HG02943 (cell line): ENCODE data around the gene EFCAB5.
"Not testable (repeated sequence)": the region's sequence is repeated elsewhere in the genome, so short reads cannot be mapped to it uniquely, and the experiment has no call there.

Source experiments
- ATAC-seq: cut with Tn5 transposase; IDR thresholded peaks from one replicate; pipeline ENCODE4 v1.9.1; 2021; ENCODE audit warnings: mild to moderate bottlenecking, low read depth, moderate library complexity; ENCODE audit not compliant: unreplicated experiment

Gene EFCAB5

DNA sequence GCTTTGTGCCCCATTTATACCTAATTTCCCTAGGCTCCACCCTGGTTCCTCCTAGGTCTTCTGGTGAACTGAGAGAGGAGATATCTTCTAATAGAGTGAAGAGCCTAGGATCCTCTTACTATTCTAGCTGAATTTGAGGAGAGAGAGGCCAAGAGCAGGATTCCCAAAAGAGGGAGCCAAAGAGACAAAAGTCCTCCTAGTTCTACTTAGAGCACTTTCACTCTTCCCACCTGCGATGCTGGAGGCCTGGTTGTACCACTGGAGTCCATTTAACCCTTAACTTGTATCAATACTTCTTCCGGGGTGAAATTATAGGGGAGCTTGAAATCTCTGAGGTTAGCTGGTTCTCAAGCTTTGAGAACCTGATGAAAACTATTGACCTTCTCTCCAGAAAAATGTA lies 8.1 kb upstream of the EFCAB5 start:
- ATAC-seq = no peak

DNA sequence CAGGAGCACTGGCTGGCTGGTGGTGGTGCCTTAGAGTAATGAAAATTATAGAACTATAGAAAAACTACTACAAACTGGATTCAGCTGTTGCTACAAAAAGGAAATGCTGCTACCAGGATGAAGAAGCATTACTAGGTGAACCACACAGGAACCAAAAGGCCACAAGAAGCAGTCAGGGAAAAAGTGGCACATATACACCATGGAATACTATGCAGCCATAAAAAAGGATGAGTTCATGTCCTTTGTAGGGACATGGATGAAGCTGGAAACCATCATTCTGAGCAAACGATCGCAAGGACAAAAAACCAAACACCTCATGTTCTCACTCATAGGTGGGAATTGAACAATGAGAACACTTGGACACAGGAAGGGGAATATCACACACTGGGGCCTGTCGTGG lies 5.5 kb upstream of the EFCAB5 start:
- not testable (repeated sequence) for ATAC-seq

DNA sequence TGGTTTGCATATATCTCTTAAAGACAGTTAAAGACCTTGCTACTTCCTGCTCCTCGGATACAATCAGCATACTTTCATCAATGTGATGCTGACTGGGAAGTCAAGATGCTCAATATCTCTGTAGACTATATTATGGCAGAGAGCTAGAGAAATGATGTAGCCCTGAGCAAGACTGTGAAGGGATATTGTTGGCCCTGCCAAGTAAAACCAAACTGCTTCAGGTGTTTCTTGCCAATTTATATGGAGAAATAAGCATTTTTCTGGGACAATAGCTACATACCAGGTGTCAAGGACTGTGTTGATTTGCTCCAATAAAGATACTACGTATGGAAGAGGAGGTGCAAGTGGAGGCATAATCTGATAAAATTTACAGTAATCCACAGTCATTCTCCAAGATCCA lies 4.7 kb upstream of the EFCAB5 start:
- no peak for ATAC-seq

DNA sequence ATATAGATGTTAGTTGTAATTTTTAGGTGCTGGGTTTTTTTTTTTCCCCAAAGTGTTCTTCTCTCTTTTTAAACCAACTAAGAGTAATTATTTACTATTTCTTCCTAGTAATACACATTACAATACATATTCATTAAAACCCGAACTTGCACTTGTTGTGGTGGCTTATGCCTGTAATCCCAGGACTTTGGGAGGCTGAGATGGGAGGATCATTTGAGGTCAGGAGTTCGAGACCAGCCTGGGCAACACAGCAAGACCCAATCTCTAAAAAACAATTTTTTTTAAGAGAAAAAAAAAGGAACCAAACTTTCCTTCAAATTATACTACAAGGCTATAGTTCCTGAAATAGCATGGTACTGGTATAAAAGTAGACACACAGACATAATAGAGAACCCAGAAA lies 3.8 kb downstream of the EFCAB5 start:
- no peak for ATAC-seq

DNA sequence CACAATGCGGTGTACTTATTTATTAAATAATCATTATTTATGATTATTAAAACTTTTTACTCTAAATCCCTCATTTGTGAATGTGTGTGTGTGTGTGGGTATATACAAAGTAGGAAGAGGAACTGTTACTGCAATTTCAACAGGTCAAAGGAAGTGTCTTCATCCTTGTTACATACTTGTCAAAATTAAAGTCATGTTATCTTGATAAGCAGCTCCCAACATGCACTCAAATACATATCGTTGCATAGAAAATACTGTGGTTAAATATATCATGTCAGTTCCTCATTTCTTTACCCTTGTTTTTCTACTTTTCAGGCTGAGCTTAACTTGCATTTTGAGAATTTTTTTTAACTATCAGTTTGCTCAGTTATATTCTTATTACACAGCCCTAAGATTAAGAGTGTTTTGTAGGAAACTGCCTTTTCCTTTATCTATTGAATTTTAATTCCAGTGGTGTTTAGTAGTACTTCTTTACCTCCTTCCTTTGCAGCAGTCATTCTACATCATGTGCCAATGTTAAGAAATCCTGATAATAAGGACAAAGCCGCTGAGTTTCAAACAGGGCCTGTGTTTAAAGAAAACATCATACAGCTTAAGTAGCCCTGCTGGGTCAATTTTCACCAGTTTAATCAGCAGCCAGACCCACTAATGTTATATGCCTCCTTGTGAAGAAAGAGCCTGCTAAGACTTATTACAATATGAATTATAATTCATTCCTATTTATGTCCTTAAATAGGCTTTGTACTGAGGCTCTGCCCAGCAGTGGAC lies 7.2 kb downstream of the EFCAB5 start:
- no peak for ATAC-seq

DNA sequence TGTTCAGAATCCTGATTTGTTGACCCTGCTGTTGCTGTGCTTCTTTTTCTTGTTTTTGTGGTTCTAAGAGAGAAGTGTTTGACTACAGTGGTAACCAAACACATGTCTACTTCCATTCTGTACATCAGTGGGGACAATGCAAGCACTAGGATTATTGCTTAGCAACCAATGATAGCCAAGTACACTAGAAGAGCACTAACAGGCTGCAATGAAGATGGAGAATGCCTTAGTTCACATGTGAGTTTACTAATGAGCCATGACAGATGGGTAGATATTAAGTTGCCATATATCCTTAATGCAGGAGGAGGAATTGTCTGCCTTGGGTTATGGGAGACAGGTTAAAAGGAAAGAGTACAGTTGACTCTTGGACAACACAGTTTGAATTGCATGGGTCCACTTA lies 8.3 kb downstream of the EFCAB5 start:
- no peak for ATAC-seq

DNA sequence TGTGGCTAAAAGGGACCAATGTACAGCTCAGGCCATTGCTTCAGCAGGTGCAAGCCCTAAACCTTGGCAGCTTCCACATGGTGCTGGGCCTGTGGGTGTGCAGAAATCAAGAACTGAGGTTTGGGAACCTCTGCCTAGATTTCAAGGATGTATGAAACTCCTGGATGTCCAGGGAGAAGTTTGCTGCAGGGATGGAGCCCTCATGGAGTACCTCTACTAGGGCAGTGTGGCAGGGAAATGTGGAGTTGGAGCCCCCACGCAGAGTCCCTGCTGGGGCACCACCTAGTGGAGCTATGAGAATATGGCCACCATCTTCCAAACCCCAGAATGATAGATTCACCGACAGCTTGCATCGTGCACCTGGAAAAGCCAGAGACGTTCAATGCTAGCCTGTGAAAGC lies 13.0 kb downstream of the EFCAB5 start:
- ATAC-seq = no peak

DNA sequence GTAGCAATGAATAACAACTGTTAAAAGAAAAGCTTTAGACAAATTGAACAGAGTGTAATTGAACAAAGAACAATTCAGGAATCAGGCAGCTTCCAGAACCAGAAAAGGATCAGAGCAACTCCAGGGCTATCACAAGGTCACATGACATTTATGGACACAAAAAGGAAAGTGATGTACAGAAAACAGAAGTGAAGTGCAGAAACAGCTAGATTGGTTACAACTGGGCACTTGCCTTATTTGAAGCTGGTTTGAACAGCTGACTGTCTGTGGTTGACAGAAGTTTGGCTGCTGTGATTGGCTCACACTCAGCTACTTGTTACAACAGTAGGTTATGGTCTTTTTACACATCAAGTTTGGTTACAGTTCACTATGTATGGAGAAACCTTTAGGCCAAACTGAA lies 14.8 kb downstream of the EFCAB5 start:
- ATAC-seq = no peak

DNA sequence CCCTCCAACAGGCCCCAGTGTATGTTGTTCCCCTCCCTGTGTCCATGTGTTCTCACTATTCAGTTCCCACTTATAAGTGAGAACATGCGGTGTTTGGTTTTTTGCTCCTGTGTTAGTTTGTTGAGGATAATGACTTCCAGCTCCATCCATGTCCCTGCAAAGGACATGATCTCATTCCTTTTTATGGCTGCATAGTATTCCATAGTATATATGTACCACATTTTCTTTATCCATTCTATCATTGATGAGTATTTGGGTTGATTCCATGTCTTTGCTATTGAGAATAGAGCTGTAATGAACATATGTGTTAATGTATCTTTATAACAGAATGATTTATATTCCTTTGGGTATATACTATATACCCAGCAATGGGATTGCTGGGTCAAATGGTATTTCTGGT lies 16.1 kb downstream of the EFCAB5 start:
- ATAC-seq = not testable (repeated sequence)

DNA sequence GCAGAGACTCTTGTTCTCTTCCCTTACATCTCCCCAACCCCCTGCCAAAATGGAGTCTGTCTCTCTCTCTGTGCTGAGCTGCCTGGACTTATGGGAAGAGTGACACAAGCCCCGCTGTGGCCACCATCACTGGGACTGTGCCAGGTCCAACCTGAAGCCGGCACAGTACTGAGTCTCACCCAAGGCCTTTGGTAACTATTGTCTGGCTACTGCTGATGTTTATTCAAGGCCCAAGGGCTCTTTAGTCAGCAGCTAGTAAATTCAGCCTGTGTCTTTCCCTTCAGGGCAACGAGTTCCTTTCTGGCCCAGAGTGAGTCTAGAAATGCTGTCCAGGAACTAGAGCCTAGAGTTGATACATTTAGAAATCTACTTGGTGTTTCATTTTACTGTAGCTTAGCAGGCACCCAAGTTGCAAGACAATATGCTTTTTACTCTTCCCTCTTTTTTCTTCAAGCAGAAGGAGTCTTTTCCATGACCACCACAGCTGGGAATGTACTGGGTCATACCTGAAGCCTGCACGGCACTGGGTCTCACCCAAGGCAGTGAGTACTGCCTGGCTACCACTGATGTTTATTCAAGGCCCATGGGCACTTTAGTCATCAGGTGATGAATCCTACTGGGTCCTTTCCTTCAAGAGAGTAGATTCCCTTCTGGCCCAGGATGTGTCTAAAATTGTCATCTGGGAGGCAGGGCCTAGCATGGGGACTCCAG lies 17.7 kb downstream of the EFCAB5 start:
- ATAC-seq = no peak

DNA sequence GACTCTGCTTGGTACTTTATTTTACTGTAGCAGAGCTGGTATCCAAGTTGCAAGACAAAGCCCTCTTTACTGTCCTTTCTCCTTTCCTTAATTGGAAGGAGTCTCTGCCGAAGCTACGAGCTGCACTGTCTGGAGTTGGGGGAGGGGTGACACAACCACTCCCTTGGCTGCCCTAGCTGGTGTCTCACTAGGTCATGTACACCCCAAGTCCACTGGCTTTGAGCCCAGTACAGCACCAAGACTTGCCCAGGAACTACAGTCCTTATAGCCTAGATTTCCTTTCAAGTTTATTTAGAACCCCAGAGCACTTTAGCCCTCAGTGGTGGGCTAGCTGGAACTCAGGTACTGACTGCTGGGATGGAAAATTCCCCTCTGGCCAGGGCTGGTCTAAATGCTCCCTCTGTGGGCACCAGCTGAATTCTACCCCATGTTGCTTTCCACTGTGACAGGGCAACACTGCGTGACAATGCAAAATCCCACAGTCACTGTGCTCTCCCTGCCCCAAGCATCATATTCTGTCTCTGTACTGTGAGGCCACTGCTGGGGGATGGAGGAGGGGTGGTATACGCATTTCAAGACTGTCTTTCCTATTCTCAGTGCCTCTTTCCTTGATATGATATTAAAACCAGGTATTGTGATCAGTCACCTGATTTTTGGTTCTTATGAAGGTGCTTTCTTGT lies 18.4 kb downstream of the EFCAB5 start:
- ATAC-seq = no peak

DNA sequence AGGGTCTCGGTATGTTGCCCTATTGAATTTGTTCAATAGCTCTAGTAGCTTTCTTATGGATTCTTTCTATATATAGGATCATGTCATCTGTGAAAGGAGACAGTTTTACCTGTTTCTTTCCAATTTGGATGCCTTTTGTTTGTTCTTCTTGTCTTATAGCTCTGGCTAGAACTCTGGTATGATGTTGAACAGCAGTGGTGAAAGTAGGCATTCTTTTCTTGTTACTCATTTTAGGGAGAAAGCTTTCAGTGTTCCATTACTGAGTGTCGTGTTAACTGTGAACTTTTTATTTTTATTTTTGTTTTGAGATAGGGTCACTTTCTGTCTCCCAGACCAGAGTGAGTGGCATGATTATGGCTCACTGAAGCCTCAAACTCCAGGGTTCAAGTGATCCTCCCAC lies 21.2 kb downstream of the EFCAB5 start:
- ATAC-seq = no peak

DNA sequence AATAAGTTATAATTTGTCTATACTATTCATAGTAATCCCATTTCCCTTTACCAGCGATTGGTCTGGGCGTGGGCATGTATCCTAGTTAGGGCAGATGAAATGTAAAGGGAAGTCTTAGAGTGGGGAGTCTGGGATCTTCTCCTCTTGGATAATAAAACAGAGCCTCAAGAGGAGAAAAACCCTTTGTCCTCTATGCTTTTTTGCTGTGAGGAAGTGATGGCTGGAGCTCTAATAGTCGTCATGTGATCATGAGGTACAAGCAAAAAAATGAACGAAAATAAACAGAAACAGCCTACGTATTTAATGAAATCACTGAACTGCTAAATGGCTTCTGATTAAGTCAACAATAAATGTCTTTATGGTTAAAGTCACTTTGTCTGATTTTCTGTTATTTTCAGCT lies 26.8 kb downstream of the EFCAB5 start:
- no peak for ATAC-seq

DNA sequence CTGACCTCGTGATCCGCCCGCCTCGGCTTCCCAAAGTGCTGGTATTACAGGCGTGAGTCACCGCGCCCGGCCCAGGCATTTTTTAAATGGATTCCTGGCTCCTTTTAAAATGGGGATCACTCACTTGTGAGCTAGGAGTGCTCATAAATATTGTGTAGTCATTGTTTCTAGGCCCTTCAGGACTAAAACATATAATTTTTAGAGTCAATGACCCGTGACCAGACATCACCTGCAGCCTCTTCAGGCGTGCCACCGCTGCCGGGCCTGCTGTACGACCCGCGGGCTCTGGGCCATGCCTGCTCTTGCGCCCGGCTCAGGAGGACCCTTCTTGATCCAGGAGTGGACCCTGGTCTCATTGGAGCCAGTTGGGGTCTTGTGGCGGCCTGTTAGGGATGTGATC lies 30.8 kb downstream of the EFCAB5 start:
- no peak for ATAC-seq

DNA sequence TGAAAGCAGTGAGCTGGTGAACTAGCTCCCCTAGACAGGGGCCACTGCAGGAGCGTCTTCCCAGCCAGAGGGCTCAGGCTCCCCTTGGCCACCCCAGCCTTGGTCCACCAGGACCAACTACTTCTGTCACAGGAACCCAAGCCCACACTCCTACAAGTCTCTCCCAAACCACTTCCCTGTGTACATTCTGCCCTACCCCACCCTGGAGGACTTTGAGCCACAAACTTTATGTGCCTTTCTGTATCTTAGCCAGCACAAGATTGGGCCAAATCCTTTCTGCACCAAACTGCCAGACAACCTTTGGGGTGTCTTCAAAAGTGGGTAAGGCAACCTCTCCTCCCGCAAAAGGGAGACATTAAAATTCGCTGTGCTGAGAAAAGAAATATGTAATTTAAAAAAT lies 31.6 kb downstream of the EFCAB5 start:
- no peak for ATAC-seq

DNA sequence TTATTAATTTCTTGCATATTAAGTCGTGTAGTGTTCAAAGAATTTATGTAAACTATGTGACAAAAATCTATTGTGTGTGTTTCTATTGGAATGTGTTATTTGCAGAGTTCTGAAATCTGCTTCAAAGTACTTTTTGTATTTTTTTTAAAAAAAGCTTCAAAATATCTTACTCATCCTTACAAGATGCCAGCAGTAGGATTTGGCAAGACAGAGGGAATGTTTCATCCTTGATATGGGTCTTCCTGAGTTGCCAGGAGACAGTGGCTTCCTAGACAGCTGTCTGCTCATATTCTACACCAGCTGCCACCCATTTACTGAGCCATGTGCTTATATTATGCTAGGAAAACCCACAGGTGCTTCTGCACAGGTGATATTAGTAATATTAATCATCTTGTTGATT lies 36.4 kb downstream of the EFCAB5 start:
- no peak for ATAC-seq

DNA sequence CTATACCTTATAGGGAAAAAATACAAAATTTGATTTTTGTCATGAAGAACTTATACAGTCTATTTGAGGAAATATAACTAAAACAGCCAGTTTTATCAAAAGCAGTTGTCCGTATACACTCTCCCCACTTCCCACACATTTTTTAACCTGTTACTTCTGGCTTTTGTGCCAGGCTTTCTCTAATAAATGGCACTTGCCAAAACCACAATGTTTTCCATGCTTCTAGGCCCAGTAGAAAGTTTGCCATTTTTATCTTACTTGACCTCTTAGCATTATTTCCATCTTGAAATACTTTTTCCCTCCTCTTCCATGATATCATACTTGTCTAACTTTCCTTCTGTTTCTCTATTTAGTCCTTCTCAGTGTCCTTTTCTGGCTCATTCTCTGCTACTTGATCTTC lies 38.8 kb downstream of the EFCAB5 start:
- ATAC-seq = no peak

DNA sequence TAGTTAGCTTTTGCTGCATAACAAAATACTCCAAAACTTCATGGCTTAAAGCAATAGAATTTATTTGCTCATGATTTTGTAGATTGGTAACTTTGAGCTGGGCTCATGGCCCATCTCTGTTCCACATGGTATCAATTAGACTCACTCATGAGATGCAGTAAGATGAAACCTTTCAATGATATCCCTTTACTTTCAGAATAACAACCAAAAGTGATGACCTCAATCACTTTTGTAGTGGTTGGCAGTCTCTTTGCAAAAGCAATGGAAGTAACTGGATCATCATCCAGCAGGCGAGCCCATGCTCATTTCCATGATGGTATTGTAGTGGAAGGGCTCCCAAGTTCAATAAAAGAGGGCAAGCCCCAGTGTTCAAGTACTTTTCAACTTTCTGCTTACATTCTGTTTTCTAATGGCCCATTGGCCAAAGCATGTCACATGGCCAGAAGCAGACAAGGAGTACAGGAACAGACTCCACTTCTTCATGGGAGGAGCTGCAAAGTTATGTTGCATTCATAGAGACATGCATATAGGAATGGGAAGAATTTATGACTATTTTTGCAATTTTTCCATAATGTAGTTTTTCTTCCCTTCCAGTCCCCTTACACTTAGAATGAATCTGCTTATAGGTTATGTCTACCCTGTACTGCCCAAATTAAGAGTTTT lies 41.7 kb downstream of the EFCAB5 start:
- no peak for ATAC-seq

DNA sequence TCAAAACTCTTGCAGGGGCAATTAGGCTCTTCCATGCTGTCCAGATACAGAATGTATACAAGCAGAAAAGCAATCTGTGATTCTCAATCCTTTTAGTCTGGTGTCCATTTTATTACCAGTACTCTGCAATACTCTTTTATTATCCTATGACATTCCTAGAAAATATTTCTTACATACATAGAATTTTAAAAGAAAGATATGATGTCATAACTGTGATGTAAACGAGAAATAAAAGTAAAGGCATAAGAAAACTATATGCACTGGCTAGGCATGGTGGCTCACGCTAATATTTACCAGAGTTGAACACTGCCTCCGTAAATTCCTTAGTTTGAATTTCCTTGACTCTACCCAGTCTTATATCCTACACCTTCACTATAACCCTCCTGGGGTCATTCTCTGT lies 55.0 kb downstream of the EFCAB5 start:
- no peak for ATAC-seq

DNA sequence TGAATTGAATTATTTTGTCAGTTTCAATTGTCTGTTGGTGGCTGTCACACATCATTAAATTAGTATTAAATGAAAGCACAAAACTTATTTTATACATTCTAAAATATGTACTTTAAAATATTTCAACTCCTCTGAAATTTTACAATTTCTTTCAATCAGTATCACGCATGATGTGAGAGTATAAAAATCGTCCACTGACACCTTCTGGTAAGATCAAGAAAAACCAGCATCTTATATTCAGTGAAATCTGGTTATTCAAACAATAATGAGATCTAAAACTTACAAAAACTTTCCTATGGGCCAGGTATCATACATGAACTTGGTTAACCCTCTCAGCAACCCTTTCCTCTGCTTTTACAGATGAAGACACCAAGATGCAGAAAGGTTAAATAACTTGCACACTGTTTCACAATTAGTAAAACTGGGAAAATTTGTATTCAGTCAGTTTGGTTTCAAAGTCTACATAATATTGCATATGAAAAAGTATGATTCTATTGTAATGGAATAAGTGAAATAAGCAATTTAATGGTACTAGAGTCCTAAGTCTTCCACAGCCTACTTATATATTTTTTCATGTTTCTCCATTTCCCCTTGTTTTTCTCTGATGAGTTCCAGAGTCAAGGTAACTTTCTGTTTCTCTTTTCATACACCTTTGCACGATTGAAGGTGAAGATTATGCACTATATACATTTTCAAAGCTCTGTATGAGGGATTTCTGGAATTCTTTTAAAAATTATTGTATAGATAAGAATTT lies 58.7 kb downstream of the EFCAB5 start:
- no peak for ATAC-seq
